Breast epithelium (tissue), 3 donors: ENCODE data around the gene PGS1.

ENCODE experiments used
- CTCF ChIP-seq, 3 donors: fragments of 450-650 bp; IDR thresholded peaks; one replicate each; pipeline ENCODE4 v1.5.1; 2016 to 2017; ENCODE audit warnings: antibody characterized with exemption in 3 of 3, mild to moderate bottlenecking in 3 of 3, moderate library complexity in 3 of 3
- POLR2A ChIP-seq: fragments of 450-650 bp; IDR thresholded peaks from one replicate; pipeline ENCODE4 v1.6.1; 2016; ENCODE audit warnings: antibody characterized with exemption, mild to moderate bottlenecking, moderate library complexity
- POLR2AphosphoS5 ChIP-seq, 3 donors: sonication (generic); formaldehyde crosslinking; IDR thresholded peaks; one replicate each; pipeline ENCODE4 v1.6.1; 2017; ENCODE audit warnings: antibody characterized with exemption in 3 of 3

DNA sequence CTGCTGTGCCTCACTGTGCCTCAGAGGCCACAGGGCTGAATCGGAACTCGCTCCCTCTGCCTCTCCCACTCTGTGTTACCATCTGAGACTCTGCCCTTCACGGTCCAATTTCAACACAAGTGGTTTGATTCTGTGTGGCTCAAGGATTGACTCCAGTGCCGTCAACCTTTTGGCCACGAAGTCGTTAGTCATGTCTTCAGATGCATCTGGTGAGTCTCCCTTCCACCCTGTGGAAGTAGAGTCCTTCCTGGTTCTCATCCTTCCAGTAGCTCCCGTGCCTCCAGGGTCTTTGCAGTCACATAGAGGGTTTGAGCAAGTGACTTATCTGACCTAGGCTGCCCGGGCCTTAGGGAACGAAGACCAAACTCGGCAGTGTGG is 51.2 kb downstream of the PGS1 start:
- TF ChIP-seq CTCF (IDR thresholded peaks at IDR 0.05) (no peak), POLR2A (no peak), POLR2AphosphoS5 (IDR thresholded peaks at IDR 0.05) (no peak)
